K562 (cell line): ENCODE measurements around the gene PMVK. TPM values are rescaled to one million over a fixed set of nuclear protein-coding genes. Genes with fewer than 3 reads are reported as not detected.
A peak's percentile ranks its signal among the peaks of the same experiment; 100 is the strongest.

Source experiments
- ATAC-seq: fragments of 200-7000 bp; cut with Tn5 transposase; 3 replicates; pipeline ENCODE4 v1.9.1; 2020; ENCODE audit warnings: moderate library complexity
- BruUV-seq: library from RNA; stranded (reverse); fragments of 400-500 nt; replicated peaks from 2 replicates; lab custom pipeline; 2021; lab: Mats Ljungman, UMichigan
- CTCF ChIA-PET: fragments of 300-600 bp; formaldehyde crosslinking; extraction: SDS; loops from one replicate; lab custom pipeline; 2021; ENCODE audit warnings: low intra/inter-chr PET ratio; lab: Yijun Ruan, JAX
- POLR2A ChIA-PET: fragments of 300-600, 350-650 bp; sonication (Branson Sonifier 250); formaldehyde crosslinking; extraction: SDS; loops from one replicate; lab custom pipeline; 2021; ENCODE audit warnings: antibody characterized with exemption, inconsistent platforms; lab: Yijun Ruan, JAX
- DNase-seq, 4 experiments: peaks; one replicate each; pipeline versions ENCODE4 v3.0.0 to v3.0.0-alpha.2; 2011 to 2018; ENCODE audit warnings: low spot score in 3 of 4, mixed read lengths in 3 of 4; ENCODE audit errors: extremely low read depth in 1 of 4
- FAIRE-seq: peaks from 2 replicates; lab custom pipeline; 2011; peaks lifted over from hg19 to GRCh38; lab: Jason Lieb, UNC
- H2AFZ ChIP-seq: 2 replicates; pipeline ENCODE4 v1.6.0; 2011; ENCODE audit warnings: low read depth, low read length, control low read depth, inconsistent platforms
- H3K27ac ChIP-seq: fragments of 200-600 bp; 3 replicates; pipeline ENCODE4 v1.8.0; 2011; ENCODE audit warnings: low read depth, mild to moderate bottlenecking, control low read depth, inconsistent platforms, low read length, moderate library complexity, mixed read lengths; ENCODE audit errors: extremely low read depth
- H3K27me3 ChIP-seq, 2 experiments: fragments of 300-600 bp in 1 of 2; 2 replicates in 1 of 2; 3 replicates in 1 of 2; pipeline versions ENCODE4 v1.6.0 to v1.8.0; 2011; ENCODE audit warnings: inconsistent platforms in 2 of 2, low read length in 2 of 2, mild to moderate bottlenecking in 1 of 2, mixed read lengths in 1 of 2, moderate library complexity in 1 of 2; ENCODE audit not compliant: control insufficient read depth in 2 of 2, insufficient read depth in 2 of 2
- H3K36me3 ChIP-seq: fragments of 300-600 bp; 3 replicates; pipeline ENCODE4 v1.8.0; 2011; ENCODE audit warnings: mild to moderate bottlenecking, low read length, inconsistent platforms; ENCODE audit not compliant: control insufficient read depth, insufficient read depth
- H3K4me1 ChIP-seq, 2 experiments: fragments of 200-600 bp in 1 of 2; replicated peaks in 1 of 2; 2 replicates in 1 of 2; 3 replicates in 1 of 2; pipeline versions ENCODE4 v1.5.1 to v1.8.0; 2011; ENCODE audit warnings: inconsistent platforms in 2 of 2, low read length in 2 of 2, mild to moderate bottlenecking in 1 of 2, mixed read lengths in 1 of 2, moderate library complexity in 1 of 2; ENCODE audit not compliant: control insufficient read depth in 2 of 2, insufficient read depth in 2 of 2
- H3K4me2 ChIP-seq: 2 replicates; pipeline ENCODE4 v1.6.1; 2011; ENCODE audit warnings: low read length, control low read depth, inconsistent platforms, mixed read lengths; ENCODE audit not compliant: insufficient read depth
- H3K4me3 ChIP-seq: fragments of 200-600 bp; sonication (generic), shearing (Covaris generic); 2 replicates; pipeline ENCODE4 v1.5.1; 2016; ENCODE audit warnings: control low read depth, inconsistent platforms
- H3K79me2 ChIP-seq: fragments of 200-600 bp; 3 replicates; pipeline ENCODE4 v1.8.0; 2011; ENCODE audit warnings: low read length, inconsistent platforms; ENCODE audit not compliant: control insufficient read depth, insufficient read depth
- H3K9ac ChIP-seq, 2 experiments: 2 replicates each; pipeline versions ENCODE4 v1.6.0 to v1.6.1; 2011; ENCODE audit warnings: low read depth in 2 of 2, low read length in 2 of 2, control low read depth in 1 of 2, inconsistent platforms in 1 of 2, mild to moderate bottlenecking in 1 of 2, mixed read lengths in 1 of 2; ENCODE audit not compliant: insufficient read depth in 1 of 2
- H3K9me1 ChIP-seq: one replicate; pipeline ENCODE4 v1.6.0; 2011; ENCODE audit warnings: inconsistent platforms, mild to moderate bottlenecking, low read length, moderate library complexity; ENCODE audit not compliant: control insufficient read depth, insufficient read depth
- H3K9me3 ChIP-seq: replicated peaks from 2 replicates; pipeline ENCODE4 v1.5.1; 2011; ENCODE audit warnings: low read depth, low read length, inconsistent platforms; ENCODE audit not compliant: control insufficient read depth, insufficient read depth
- H4K20me1 ChIP-seq: replicated peaks from 2 replicates; pipeline ENCODE4 v1.6.1; 2011; ENCODE audit warnings: low read length, inconsistent platforms, mixed read lengths; ENCODE audit not compliant: control insufficient read depth, insufficient read depth
- FOXJ3 ChIP-seq: sonication (generic); formaldehyde crosslinking; IDR thresholded peaks from 2 replicates; pipeline ENCODE4 v1.4.0; 2020; ENCODE audit warnings: mild to moderate bottlenecking, missing genetic modification reagents
- FOXK2 ChIP-seq, 2 experiments: fragments of 450-650 bp; IDR thresholded peaks in 1 of 2; conservative IDR thresholded peaks in 1 of 2; 2 replicates each; pipeline ENCODE4 v1.6.1; 2016; ENCODE audit warnings: low read depth in 2 of 2, mild to moderate bottlenecking in 1 of 2
- NR1H2 ChIP-seq: sonication (generic); formaldehyde crosslinking; IDR thresholded peaks from 2 replicates; pipeline ENCODE4 v1.4.0; 2020; ENCODE audit warnings: mild to moderate bottlenecking, missing genetic modification reagents
- RAD51 ChIP-seq: fragments of 450-650 bp; IDR thresholded peaks from 2 replicates; pipeline ENCODE4 v1.7.1; 2016; ENCODE audit warnings: low read depth, mild to moderate bottlenecking, borderline replicate concordance
- RERE ChIP-seq: sonication (generic); formaldehyde crosslinking; IDR thresholded peaks from 2 replicates; pipeline ENCODE4 v1.8.0; 2023; ENCODE audit warnings: missing genetic modification reagents, mild to moderate bottlenecking, borderline replicate concordance
- ZBTB33 ChIP-seq: sonication (generic); formaldehyde crosslinking; IDR thresholded peaks from 2 replicates; pipeline ENCODE4 v1.8.1; 2023; ENCODE audit warnings: mild to moderate bottlenecking, missing genetic modification reagents
- ZFP36 ChIP-seq: fragments of 150-350 bp; IDR thresholded peaks from 2 replicates; pipeline ENCODE4 v1.6.1; 2018; ENCODE audit warnings: low read length, low read depth; ENCODE audit not compliant: partially characterized antibody
- ZNF12 ChIP-seq: sonication (generic); formaldehyde crosslinking; IDR thresholded peaks from 2 replicates; pipeline ENCODE4 v1.4.0; 2020; ENCODE audit warnings: mild to moderate bottlenecking, missing genetic modification reagents
- ZNF263 ChIP-seq: sonication (generic); formaldehyde crosslinking; IDR thresholded peaks from 2 replicates; pipeline ENCODE4 v1.8.0; 2022; ENCODE audit warnings: mild to moderate bottlenecking, missing genetic modification reagents, borderline replicate concordance
- WGBS: fragments of 100-300 bp; shearing (Covaris generic); methylation state at CpG from one replicate; pipeline ENCODE4 v1.1.6; 2016; ENCODE audit warnings: low coverage, mixed read lengths; ENCODE audit not compliant: insufficient coverage; ENCODE audit errors: missing lambda C conversion rate; 5-methylcytosine and 5-hydroxymethylcytosine counted together
- in situ Hi-C: fragments of 300-500 bp; cut with MboI; formaldehyde crosslinking; loops from 4 replicates; pipeline ENCODE4 v1.15.0; 2018; ENCODE audit warnings: inconsistent platforms, mixed read lengths
- intact Hi-C: fragments of 100-400 bp; cut with micrococcal nuclease; formaldehyde crosslinking; loops from 2 replicates; pipeline ENCODE4 v1.14.2; 2022
- polyA plus RNA-seq, 8 experiments: library from polyadenylated mRNA; depleted of rRNA in 4 of 8; stranded (reverse) in 5 of 8; unstranded in 3 of 8; fragments of >200 nt; fragmentation: Nextera tagmentation in 2 of 8; fragmentation: Illumina TruSeq in 1 of 8; extraction: Ambion mirVana in 2 of 8; extraction: Trizol in 1 of 8; gene quantifications; 2 replicates each; pipeline versions ENCODE4 v1.2.1 to v1.2.3, GENCODE V29; 2011 to 2014; ENCODE audit warnings: inconsistent platforms in 1 of 8, missing spikeins in 1 of 8
- total RNA-seq, 7 experiments: library from RNA; depleted of rRNA in 6 of 7; stranded (reverse); fragments of >200 nt in 6 of 7; fragmentation: Illumina TruSeq in 2 of 7; extraction: Trizol in 2 of 7; gene quantifications; 2 replicates each; pipeline versions ENCODE4 v1.2.1 to v1.2.3, GENCODE V29; 2011 to 2021; ENCODE audit warnings: low replicate concordance in 1 of 7
- TF ChIP-seq, protein P1 (sequence below): sonication (generic); formaldehyde crosslinking; IDR thresholded peaks from 2 replicates; pipeline ENCODE4 v1.8.0; 2022; ENCODE audit warnings: missing genetic modification reagents, mild to moderate bottlenecking, moderate library complexity, borderline replicate concordance
- TF ChIP-seq, protein P2 (sequence below), 2 experiments: IDR thresholded peaks; 2 replicates each; pipeline ENCODE4 v1.6.1; 2011; ENCODE audit warnings: borderline replicate concordance in 1 of 2, control low read depth in 1 of 2, low read depth in 1 of 2, low read length in 1 of 2, mild to moderate bottlenecking in 1 of 2, mixed read lengths in 1 of 2, moderate library complexity in 1 of 2; ENCODE audit not compliant: insufficient read depth in 1 of 2, insufficient read length in 1 of 2, poor library complexity in 1 of 2, severe bottlenecking in 1 of 2; ENCODE audit errors: extremely low read depth in 1 of 2

PMVK gene
- total and polyA plus RNA-seq, 9 of the 15 experiments (the other 6 are each of a cell fraction or from before 2014, with no cell fraction given) = 1.1 to 15.3 (median 6.3) TPM

GRCh38 chr1:154952664-154953063 is 16.1 kb upstream of the PMVK start:
- FAIRE-seq (no peak), ATAC-seq (no peak), DNase-seq (no peak)
- H3K79me2 ChIP-seq = no peaks in the 10 kb centered on the region
- ChIA-PET POLR2A (interaction anchor here (0.6 to 1.8 kb wide), 5 partner anchors 9 to 283 kb away, joined by 3 to 7 read pairs (median 3); partner anchors contain the start of genes PYGO2 and SHC1), CTCF (no interaction called here)
- H2AFZ ChIP-seq = no peak overlapping the region
- H3K4me2 ChIP-seq = no peak overlapping the region
- H3K4me1 ChIP-seq = peaks cover 31 to 41% of the 10 kb centered on the region in 2 experiments
- BruUV-seq = no TSS peak
- no peaks in the 10 kb centered on the region for H3K9me3 ChIP-seq
- in situ Hi-C loops (no loop called here), intact Hi-C loops (no loop called here)
- H3K9me1 ChIP-seq = no peaks in the 10 kb centered on the region
- H3K4me3 ChIP-seq = no peak overlapping the region
- WGBS = 45% methylated on average over 6 of the region's 6 CpGs
- no peaks in the 10 kb centered on the region for H3K27me3 ChIP-seq
- peak overlapping the region in 1 of 2 experiments; percentile 43; a peak in 1 of 4 replicates for H3K9ac ChIP-seq
- no peaks in the 10 kb centered on the region for H4K20me1 ChIP-seq
- H3K27ac ChIP-seq = no peak overlapping the region
- H3K36me3 ChIP-seq = peaks cover under 1% of the 10 kb centered on the region; the same call in 2 of the 3 replicates
- TF ChIP-seq ZFP36 (no peak), ZNF12 (CRISPR knock-in tag) (no peak), ZNF263 (CRISPR knock-in tag) (peak; percentile 40; the same call in 1 of the 2 replicates), NR1H2 (CRISPR knock-in tag) (no peak), ZBTB33 (CRISPR knock-in tag) (no peak), RAD51 (no peak), FOXJ3 (no peak), FOXK2 (conservative IDR thresholded peaks at IDR 0.05 in 1 of 2, IDR thresholded peaks at IDR 0.05 in 1 of 2; ENCODE audit: low read depth in 2 of 2) (no peak), RERE (no peak)
- TF ChIP-seq, protein P1, sequence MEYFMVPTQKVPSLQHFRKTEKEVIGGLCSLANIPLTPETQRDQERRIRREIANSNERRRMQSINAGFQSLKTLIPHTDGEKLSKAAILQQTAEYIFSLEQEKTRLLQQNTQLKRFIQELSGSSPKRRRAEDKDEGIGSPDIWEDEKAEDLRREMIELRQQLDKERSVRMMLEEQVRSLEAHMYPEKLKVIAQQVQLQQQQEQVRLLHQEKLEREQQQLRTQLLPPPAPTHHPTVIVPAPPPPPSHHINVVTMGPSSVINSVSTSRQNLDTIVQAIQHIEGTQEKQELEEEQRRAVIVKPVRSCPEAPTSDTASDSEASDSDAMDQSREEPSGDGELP (CRISPR knock-in tag) = peak; percentile 3; the same call in 1 of the 2 replicates
- TF ChIP-seq, protein P2, sequence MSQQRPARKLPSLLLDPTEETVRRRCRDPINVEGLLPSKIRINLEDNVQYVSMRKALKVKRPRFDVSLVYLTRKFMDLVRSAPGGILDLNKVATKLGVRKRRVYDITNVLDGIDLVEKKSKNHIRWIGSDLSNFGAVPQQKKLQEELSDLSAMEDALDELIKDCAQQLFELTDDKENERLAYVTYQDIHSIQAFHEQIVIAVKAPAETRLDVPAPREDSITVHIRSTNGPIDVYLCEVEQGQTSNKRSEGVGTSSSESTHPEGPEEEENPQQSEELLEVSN (IDR thresholded peaks at IDR 0.05; ENCODE audit: borderline replicate concordance in 1 of 2, extremely low read depth in 1 of 2, insufficient read depth in 1 of 2, insufficient read length in 1 of 2, low read depth in 1 of 2, low read length in 1 of 2, poor library complexity in 1 of 2, severe bottlenecking in 1 of 2) = no peak
